ENCODE results near the gene GAS5. TPM values are rescaled to one million over a fixed set of nuclear protein-coding genes. Genes with fewer than 3 reads are reported as not detected.

The GAS5 gene
- total RNA-seq, 1 donor from 2014 or later = 473 TPM

- H3K4me2 ChIP-seq (ENCODE audit: low read length) = no peak overlapping the region
- H3K27me3 ChIP-seq (ENCODE audit: insufficient read depth, low read length) = no peaks in the 10 kb centered on the region
- H3K79me2 ChIP-seq (ENCODE audit: insufficient read depth, low read length) = peaks cover 3% of the 10 kb centered on the region
- Mint-ChIP-seq H3K4me1 (ENCODE audit: low read depth, unreplicated experiment) (no peaks in the 10 kb centered on the region), H3K9me3 (ENCODE audit: unreplicated experiment) (no peaks in the 10 kb centered on the region), H3K27ac (ENCODE audit: unreplicated experiment) (no peak overlapping the region), H3K4me3 (ENCODE audit: unreplicated experiment) (no peak overlapping the region), H3K27me3 (ENCODE audit: low read depth, unreplicated experiment) (no peaks in the 10 kb centered on the region), H3K36me3 (ENCODE audit: low read depth, unreplicated experiment) (peaks cover 12% of the 10 kb centered on the region)
- no peak overlapping the region for H3K4me3 ChIP-seq (ENCODE audit: insufficient read depth, low read depth, low read length)
- no peak for FAIRE-seq
- H3K36me3 ChIP-seq (ENCODE audit: insufficient read depth, low read length) = peaks cover 10% of the 10 kb centered on the region
- no peak for DNase-seq (ENCODE audit: low read depth)
- no peak overlapping the region for H2AFZ ChIP-seq (ENCODE audit: low read depth, low read length)
- TF ChIP-seq CTCF (IDR thresholded peaks at IDR 0.05; ENCODE audit: insufficient read depth, low read depth, low read length) = no peak
- TF ChIP-seq EZH2 (IDR thresholded peaks at IDR 0.05; ENCODE audit: insufficient read depth, low read length) = no peak
- no peak overlapping the region for H3K9ac ChIP-seq (ENCODE audit: low read length)
- peaks cover 3% of the 10 kb centered on the region for H4K20me1 ChIP-seq (ENCODE audit: insufficient read depth, low read length)
- no peaks in the 10 kb centered on the region for H3K9me3 ChIP-seq (ENCODE audit: insufficient read depth, low read depth, low read length)
- no peaks in the 10 kb centered on the region for H3K4me1 ChIP-seq (ENCODE audit: insufficient read depth, low read length)
- H3K27ac ChIP-seq (ENCODE audit: low read depth, low read length) = no peak overlapping the region
These were observed 21.0 kb upstream of the GAS5 start for GRCh38 chr1:173888749-173889148.

GRCh38 chr1:173887627-173888026, 19.8 kb upstream of the GAS5 start:
- no peak overlapping the region for H3K9ac ChIP-seq (ENCODE audit: low read length)
- Mint-ChIP-seq H3K4me3 (ENCODE audit: unreplicated experiment) (no peak overlapping the region), H3K27ac (ENCODE audit: unreplicated experiment) (no peak overlapping the region), H3K9me3 (ENCODE audit: unreplicated experiment) (no peaks in the 10 kb centered on the region), H3K27me3 (ENCODE audit: low read depth, unreplicated experiment) (no peaks in the 10 kb centered on the region), H3K36me3 (ENCODE audit: low read depth, unreplicated experiment) (peaks cover 12% of the 10 kb centered on the region), H3K4me1 (ENCODE audit: low read depth, unreplicated experiment) (no peaks in the 10 kb centered on the region)
- H3K9me3 ChIP-seq (ENCODE audit: insufficient read depth, low read depth, low read length) = no peaks in the 10 kb centered on the region
- peaks cover 10% of the 10 kb centered on the region for H3K36me3 ChIP-seq (ENCODE audit: insufficient read depth, low read length)
- FAIRE-seq = no peak
- no peak overlapping the region for H3K4me3 ChIP-seq (ENCODE audit: insufficient read depth, low read depth, low read length)
- no peak overlapping the region for H3K4me2 ChIP-seq (ENCODE audit: low read length)
- H3K4me1 ChIP-seq (ENCODE audit: insufficient read depth, low read length) = no peaks in the 10 kb centered on the region
- H4K20me1 ChIP-seq (ENCODE audit: insufficient read depth, low read length) = peaks cover 3% of the 10 kb centered on the region
- no peak for DNase-seq (ENCODE audit: low read depth)
- TF ChIP-seq EZH2 (IDR thresholded peaks at IDR 0.05; ENCODE audit: insufficient read depth, low read length) = no peak
- no peak for TF ChIP-seq CTCF (IDR thresholded peaks at IDR 0.05; ENCODE audit: insufficient read depth, low read depth, low read length)
- no peak overlapping the region for H3K27ac ChIP-seq (ENCODE audit: low read depth, low read length)
- no peak overlapping the region for H2AFZ ChIP-seq (ENCODE audit: low read depth, low read length)
- H3K27me3 ChIP-seq (ENCODE audit: insufficient read depth, low read length) = no peaks in the 10 kb centered on the region
- peaks cover 5% of the 10 kb centered on the region for H3K79me2 ChIP-seq (ENCODE audit: insufficient read depth, low read length)

- DNase-seq (ENCODE audit: low read depth) (no peak), FAIRE-seq (no peak)
- Mint-ChIP-seq H3K4me3 (ENCODE audit: unreplicated experiment) (no peak overlapping the region), H3K27me3 (ENCODE audit: low read depth, unreplicated experiment) (no peaks in the 10 kb centered on the region), H3K36me3 (ENCODE audit: low read depth, unreplicated experiment) (peaks cover 12% of the 10 kb centered on the region), H3K9me3 (ENCODE audit: unreplicated experiment) (no peaks in the 10 kb centered on the region), H3K27ac (ENCODE audit: unreplicated experiment) (no peak overlapping the region), H3K4me1 (ENCODE audit: low read depth, unreplicated experiment) (no peaks in the 10 kb centered on the region)
- H3K9me3 ChIP-seq (ENCODE audit: insufficient read depth, low read depth, low read length) = no peaks in the 10 kb centered on the region
- peaks cover 5% of the 10 kb centered on the region for H3K79me2 ChIP-seq (ENCODE audit: insufficient read depth, low read length)
- peaks cover 10% of the 10 kb centered on the region for H3K36me3 ChIP-seq (ENCODE audit: insufficient read depth, low read length)
- no peak for TF ChIP-seq EZH2 (IDR thresholded peaks at IDR 0.05; ENCODE audit: insufficient read depth, low read length)
- TF ChIP-seq CTCF (IDR thresholded peaks at IDR 0.05; ENCODE audit: insufficient read depth, low read depth, low read length) = no peak
- H3K27ac ChIP-seq (ENCODE audit: low read depth, low read length) = no peak overlapping the region
- H3K9ac ChIP-seq (ENCODE audit: low read length) = no peak overlapping the region
- no peaks in the 10 kb centered on the region for H3K27me3 ChIP-seq (ENCODE audit: insufficient read depth, low read length)
- H3K4me2 ChIP-seq (ENCODE audit: low read length) = no peak overlapping the region
- no peak overlapping the region for H3K4me3 ChIP-seq (ENCODE audit: insufficient read depth, low read depth, low read length)
- H3K4me1 ChIP-seq (ENCODE audit: insufficient read depth, low read length) = no peaks in the 10 kb centered on the region
- H4K20me1 ChIP-seq (ENCODE audit: insufficient read depth, low read length) = peaks cover 3% of the 10 kb centered on the region
- H2AFZ ChIP-seq (ENCODE audit: low read depth, low read length) = no peak overlapping the region
These were observed 19.2 kb upstream of the GAS5 start for GRCh38 chr1:173886746-173887611.

All from astrocyte (in vitro differentiated cells and primary cell).